Measurements from ENCODE around the gene MX1. TPM values are rescaled to one million over a fixed set of nuclear protein-coding genes. Genes with fewer than 3 reads are reported as not detected.

Gene MX1
- total and polyA plus RNA-seq, 2 experiments from 2014 or later: 2.1 to 6.5 TPM

DNA sequence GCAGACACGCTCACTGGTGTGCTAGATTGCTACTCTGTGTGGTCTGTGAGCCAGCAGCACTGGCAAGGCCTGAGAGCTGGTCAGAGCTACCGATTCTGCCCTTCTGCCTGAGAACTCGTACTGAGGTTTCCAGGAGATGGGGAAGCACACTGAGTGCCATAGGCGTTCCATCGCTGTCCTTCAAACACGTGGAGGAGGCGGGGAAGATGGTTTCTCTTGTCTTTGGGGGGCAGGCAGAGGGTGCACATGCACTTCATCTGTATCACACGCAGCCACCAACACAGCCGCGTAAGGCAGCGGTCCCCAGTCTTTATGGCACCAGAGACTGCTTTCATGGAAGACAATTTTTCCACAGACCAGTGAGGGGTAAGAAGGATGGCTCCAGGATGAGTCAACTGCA lies 23.8 kb upstream of the MX1 start:
- no peaks in the 10 kb centered on the region; the same call in 1 of the 2 replicates for H3K36me3 ChIP-seq (ENCODE audit: insufficient read depth)
- H3K4me1 ChIP-seq (ENCODE audit: insufficient read depth): no peaks in the 10 kb centered on the region
- Mint-ChIP-seq H3K27ac (no peak overlapping the region), H3K4me3 (no peak overlapping the region), H3K27me3 (ENCODE audit: insufficient read depth, low read depth, poor library complexity) (peaks cover 5% of the 10 kb centered on the region), H3K9me3 (no peaks in the 10 kb centered on the region), H3K36me3 (ENCODE audit: low read depth) (no peaks in the 10 kb centered on the region; the same call in 2 of the 3 replicates), H3K4me1 (no peaks in the 10 kb centered on the region; the same call in 1 of the 3 replicates)
- H3K9me2 ChIP-seq (ENCODE audit: insufficient read depth): no peaks in the 10 kb centered on the region
- H3K4me3 ChIP-seq: no peak overlapping the region
- no peaks in the 10 kb centered on the region for H3F3A ChIP-seq (replicated peaks; ENCODE audit: low read depth)
- no peak overlapping the region for H3K27ac ChIP-seq (ENCODE audit: low read depth)
- ATAC-seq: no peak
- no peak overlapping the region for H2AFZ ChIP-seq
- no peaks in the 10 kb centered on the region for H4K20me1 ChIP-seq (replicated peaks; ENCODE audit: insufficient read depth)
- TF ChIP-seq POLR2AphosphoS5 (IDR thresholded peaks at IDR 0.05; ENCODE audit: low read depth) (no peak), NANOG (IDR thresholded peaks at IDR 0.05; ENCODE audit: borderline replicate concordance) (no peak), JUNB (IDR thresholded peaks at IDR 0.05; ENCODE audit: unreplicated experiment) (no peak), CREB1 (CRISPR knock-in tag; IDR thresholded peaks at IDR 0.05; ENCODE audit: low read depth) (no peak), STAT1 (IDR thresholded peaks at IDR 0.05; ENCODE audit: unreplicated experiment) (no peak), ZNF331 (CRISPR knock-in tag; IDR thresholded peaks at IDR 0.05; ENCODE audit: low read depth) (no peak), EZH2 (IDR thresholded peaks at IDR 0.05; ENCODE audit: low read depth, unreplicated experiment) (no peak)
- TF ChIP-seq, protein P1, sequence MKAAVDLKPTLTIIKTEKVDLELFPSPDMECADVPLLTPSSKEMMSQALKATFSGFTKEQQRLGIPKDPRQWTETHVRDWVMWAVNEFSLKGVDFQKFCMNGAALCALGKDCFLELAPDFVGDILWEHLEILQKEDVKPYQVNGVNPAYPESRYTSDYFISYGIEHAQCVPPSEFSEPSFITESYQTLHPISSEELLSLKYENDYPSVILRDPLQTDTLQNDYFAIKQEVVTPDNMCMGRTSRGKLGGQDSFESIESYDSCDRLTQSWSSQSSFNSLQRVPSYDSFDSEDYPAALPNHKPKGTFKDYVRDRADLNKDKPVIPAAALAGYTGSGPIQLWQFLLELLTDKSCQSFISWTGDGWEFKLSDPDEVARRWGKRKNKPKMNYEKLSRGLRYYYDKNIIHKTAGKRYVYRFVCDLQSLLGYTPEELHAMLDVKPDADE (IDR thresholded peaks at IDR 0.05): no peak
- TF ChIP-seq, protein P2, sequence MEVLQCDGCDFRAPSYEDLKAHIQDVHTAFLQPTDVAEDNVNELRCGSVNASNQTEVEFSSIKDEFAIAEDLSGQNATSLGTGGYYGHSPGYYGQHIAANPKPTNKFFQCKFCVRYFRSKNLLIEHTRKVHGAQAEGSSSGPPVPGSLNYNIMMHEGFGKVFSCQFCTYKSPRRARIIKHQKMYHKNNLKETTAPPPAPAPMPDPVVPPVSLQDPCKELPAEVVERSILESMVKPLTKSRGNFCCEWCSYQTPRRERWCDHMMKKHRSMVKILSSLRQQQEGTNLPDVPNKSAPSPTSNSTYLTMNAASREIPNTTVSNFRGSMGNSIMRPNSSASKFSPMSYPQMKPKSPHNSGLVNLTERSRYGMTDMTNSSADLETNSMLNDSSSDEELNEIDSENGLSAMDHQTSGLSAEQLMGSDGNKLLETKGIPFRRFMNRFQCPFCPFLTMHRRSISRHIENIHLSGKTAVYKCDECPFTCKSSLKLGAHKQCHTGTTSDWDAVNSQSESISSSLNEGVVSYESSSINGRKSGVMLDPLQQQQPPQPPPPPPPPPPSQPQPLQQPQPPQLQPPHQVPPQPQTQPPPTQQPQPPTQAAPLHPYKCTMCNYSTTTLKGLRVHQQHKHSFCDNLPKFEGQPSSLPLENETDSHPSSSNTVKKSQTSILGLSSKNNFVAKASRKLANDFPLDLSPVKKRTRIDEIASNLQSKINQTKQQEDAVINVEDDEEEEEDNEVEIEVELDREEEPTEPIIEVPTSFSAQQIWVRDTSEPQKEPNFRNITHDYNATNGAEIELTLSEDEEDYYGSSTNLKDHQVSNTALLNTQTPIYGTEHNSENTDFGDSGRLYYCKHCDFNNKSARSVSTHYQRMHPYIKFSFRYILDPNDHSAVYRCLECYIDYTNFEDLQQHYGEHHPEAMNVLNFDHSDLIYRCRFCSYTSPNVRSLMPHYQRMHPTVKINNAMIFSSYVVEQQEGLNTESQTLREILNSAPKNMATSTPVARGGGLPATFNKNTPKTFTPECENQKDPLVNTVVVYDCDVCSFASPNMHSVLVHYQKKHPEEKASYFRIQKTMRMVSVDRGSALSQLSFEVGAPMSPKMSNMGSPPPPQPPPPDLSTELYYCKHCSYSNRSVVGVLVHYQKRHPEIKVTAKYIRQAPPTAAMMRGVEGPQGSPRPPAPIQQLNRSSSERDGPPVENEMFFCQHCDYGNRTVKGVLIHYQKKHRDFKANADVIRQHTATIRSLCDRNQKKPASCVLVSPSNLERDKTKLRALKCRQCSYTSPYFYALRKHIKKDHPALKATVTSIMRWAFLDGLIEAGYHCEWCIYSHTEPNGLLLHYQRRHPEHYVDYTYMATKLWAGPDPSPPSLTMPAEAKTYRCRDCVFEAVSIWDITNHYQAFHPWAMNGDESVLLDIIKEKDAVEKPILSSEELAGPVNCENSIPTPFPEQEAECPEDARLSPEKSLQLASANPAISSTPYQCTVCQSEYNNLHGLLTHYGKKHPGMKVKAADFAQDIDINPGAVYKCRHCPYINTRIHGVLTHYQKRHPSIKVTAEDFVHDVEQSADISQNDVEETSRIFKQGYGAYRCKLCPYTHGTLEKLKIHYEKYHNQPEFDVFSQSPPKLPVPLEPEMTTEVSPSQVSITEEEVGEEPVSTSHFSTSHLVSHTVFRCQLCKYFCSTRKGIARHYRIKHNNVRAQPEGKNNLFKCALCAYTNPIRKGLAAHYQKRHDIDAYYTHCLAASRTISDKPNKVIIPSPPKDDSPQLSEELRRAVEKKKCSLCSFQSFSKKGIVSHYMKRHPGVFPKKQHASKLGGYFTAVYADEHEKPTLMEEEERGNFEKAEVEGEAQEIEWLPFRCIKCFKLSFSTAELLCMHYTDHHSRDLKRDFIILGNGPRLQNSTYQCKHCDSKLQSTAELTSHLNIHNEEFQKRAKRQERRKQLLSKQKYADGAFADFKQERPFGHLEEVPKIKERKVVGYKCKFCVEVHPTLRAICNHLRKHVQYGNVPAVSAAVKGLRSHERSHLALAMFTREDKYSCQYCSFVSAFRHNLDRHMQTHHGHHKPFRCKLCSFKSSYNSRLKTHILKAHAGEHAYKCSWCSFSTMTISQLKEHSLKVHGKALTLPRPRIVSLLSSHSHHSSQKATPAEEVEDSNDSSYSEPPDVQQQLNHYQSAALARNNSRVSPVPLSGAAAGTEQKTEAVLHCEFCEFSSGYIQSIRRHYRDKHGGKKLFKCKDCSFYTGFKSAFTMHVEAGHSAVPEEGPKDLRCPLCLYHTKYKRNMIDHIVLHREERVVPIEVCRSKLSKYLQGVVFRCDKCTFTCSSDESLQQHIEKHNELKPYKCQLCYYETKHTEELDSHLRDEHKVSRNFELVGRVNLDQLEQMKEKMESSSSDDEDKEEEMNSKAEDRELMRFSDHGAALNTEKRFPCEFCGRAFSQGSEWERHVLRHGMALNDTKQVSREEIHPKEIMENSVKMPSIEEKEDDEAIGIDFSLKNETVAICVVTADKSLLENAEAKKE (CRISPR knock-in tag; IDR thresholded peaks at IDR 0.05): no peak
- TF ChIP-seq, protein P3, sequence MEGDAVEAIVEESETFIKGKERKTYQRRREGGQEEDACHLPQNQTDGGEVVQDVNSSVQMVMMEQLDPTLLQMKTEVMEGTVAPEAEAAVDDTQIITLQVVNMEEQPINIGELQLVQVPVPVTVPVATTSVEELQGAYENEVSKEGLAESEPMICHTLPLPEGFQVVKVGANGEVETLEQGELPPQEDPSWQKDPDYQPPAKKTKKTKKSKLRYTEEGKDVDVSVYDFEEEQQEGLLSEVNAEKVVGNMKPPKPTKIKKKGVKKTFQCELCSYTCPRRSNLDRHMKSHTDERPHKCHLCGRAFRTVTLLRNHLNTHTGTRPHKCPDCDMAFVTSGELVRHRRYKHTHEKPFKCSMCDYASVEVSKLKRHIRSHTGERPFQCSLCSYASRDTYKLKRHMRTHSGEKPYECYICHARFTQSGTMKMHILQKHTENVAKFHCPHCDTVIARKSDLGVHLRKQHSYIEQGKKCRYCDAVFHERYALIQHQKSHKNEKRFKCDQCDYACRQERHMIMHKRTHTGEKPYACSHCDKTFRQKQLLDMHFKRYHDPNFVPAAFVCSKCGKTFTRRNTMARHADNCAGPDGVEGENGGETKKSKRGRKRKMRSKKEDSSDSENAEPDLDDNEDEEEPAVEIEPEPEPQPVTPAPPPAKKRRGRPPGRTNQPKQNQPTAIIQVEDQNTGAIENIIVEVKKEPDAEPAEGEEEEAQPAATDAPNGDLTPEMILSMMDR (conservative IDR thresholded peaks at IDR 0.05; ENCODE audit: low read depth in 2 of 2): no peak
- TF ChIP-seq, protein P4, sequence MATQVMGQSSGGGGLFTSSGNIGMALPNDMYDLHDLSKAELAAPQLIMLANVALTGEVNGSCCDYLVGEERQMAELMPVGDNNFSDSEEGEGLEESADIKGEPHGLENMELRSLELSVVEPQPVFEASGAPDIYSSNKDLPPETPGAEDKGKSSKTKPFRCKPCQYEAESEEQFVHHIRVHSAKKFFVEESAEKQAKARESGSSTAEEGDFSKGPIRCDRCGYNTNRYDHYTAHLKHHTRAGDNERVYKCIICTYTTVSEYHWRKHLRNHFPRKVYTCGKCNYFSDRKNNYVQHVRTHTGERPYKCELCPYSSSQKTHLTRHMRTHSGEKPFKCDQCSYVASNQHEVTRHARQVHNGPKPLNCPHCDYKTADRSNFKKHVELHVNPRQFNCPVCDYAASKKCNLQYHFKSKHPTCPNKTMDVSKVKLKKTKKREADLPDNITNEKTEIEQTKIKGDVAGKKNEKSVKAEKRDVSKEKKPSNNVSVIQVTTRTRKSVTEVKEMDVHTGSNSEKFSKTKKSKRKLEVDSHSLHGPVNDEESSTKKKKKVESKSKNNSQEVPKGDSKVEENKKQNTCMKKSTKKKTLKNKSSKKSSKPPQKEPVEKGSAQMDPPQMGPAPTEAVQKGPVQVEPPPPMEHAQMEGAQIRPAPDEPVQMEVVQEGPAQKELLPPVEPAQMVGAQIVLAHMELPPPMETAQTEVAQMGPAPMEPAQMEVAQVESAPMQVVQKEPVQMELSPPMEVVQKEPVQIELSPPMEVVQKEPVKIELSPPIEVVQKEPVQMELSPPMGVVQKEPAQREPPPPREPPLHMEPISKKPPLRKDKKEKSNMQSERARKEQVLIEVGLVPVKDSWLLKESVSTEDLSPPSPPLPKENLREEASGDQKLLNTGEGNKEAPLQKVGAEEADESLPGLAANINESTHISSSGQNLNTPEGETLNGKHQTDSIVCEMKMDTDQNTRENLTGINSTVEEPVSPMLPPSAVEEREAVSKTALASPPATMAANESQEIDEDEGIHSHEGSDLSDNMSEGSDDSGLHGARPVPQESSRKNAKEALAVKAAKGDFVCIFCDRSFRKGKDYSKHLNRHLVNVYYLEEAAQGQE (IDR thresholded peaks at IDR 0.05; ENCODE audit: unreplicated experiment): no peak
- H3K27me3 ChIP-seq (ENCODE audit: insufficient read depth): no peaks in the 10 kb centered on the region
- H3K4me2 ChIP-seq: no peak overlapping the region
- H3K79me2 ChIP-seq (replicated peaks; ENCODE audit: insufficient read depth): no peaks in the 10 kb centered on the region
- DNase-seq (ENCODE audit: low spot score): no peak
